K562 (cell line): Measurements from ENCODE around the gene LRIF1. TPM values are rescaled to one million over a fixed set of nuclear protein-coding genes. Genes with fewer than 3 reads are reported as not detected.
A peak's percentile ranks its signal among the peaks of the same experiment; 100 is the strongest.

Source experiments
- ATAC-seq: fragments of 200-7000 bp; cut with Tn5 transposase; 3 replicates; pipeline ENCODE4 v1.9.1; 2020; ENCODE audit warnings: moderate library complexity
- BruUV-seq: library from RNA; stranded (reverse); fragments of 400-500 nt; replicated peaks from 2 replicates; lab custom pipeline; 2021; lab: Mats Ljungman, UMichigan
- CTCF ChIA-PET: fragments of 300-600 bp; formaldehyde crosslinking; extraction: SDS; loops from one replicate; lab custom pipeline; 2021; ENCODE audit warnings: low intra/inter-chr PET ratio; lab: Yijun Ruan, JAX
- POLR2A ChIA-PET: fragments of 300-600, 350-650 bp; sonication (Branson Sonifier 250); formaldehyde crosslinking; extraction: SDS; loops from one replicate; lab custom pipeline; 2021; ENCODE audit warnings: antibody characterized with exemption, inconsistent platforms; lab: Yijun Ruan, JAX
- DNase-seq, 4 experiments: peaks; one replicate each; pipeline versions ENCODE4 v3.0.0 to v3.0.0-alpha.2; 2011 to 2018; ENCODE audit warnings: low spot score in 3 of 4, mixed read lengths in 3 of 4; ENCODE audit errors: extremely low read depth in 1 of 4
- FAIRE-seq: peaks from 2 replicates; lab custom pipeline; 2011; peaks lifted over from hg19 to GRCh38; lab: Jason Lieb, UNC
- H2AFZ ChIP-seq: 2 replicates; pipeline ENCODE4 v1.6.0; 2011; ENCODE audit warnings: low read depth, low read length, control low read depth, inconsistent platforms
- H3K27ac ChIP-seq: fragments of 200-600 bp; 3 replicates; pipeline ENCODE4 v1.8.0; 2011; ENCODE audit warnings: low read depth, mild to moderate bottlenecking, control low read depth, inconsistent platforms, low read length, moderate library complexity, mixed read lengths; ENCODE audit errors: extremely low read depth
- H3K27me3 ChIP-seq, 2 experiments: fragments of 300-600 bp in 1 of 2; 2 replicates in 1 of 2; 3 replicates in 1 of 2; pipeline versions ENCODE4 v1.6.0 to v1.8.0; 2011; ENCODE audit warnings: inconsistent platforms in 2 of 2, low read length in 2 of 2, mild to moderate bottlenecking in 1 of 2, mixed read lengths in 1 of 2, moderate library complexity in 1 of 2; ENCODE audit not compliant: control insufficient read depth in 2 of 2, insufficient read depth in 2 of 2
- H3K36me3 ChIP-seq: fragments of 300-600 bp; 3 replicates; pipeline ENCODE4 v1.8.0; 2011; ENCODE audit warnings: mild to moderate bottlenecking, low read length, inconsistent platforms; ENCODE audit not compliant: control insufficient read depth, insufficient read depth
- H3K4me1 ChIP-seq, 2 experiments: fragments of 200-600 bp in 1 of 2; replicated peaks in 1 of 2; 2 replicates in 1 of 2; 3 replicates in 1 of 2; pipeline versions ENCODE4 v1.5.1 to v1.8.0; 2011; ENCODE audit warnings: inconsistent platforms in 2 of 2, low read length in 2 of 2, mild to moderate bottlenecking in 1 of 2, mixed read lengths in 1 of 2, moderate library complexity in 1 of 2; ENCODE audit not compliant: control insufficient read depth in 2 of 2, insufficient read depth in 2 of 2
- H3K4me2 ChIP-seq: 2 replicates; pipeline ENCODE4 v1.6.1; 2011; ENCODE audit warnings: low read length, control low read depth, inconsistent platforms, mixed read lengths; ENCODE audit not compliant: insufficient read depth
- H3K4me3 ChIP-seq: fragments of 200-600 bp; sonication (generic), shearing (Covaris generic); 2 replicates; pipeline ENCODE4 v1.5.1; 2016; ENCODE audit warnings: control low read depth, inconsistent platforms
- H3K79me2 ChIP-seq: fragments of 200-600 bp; 3 replicates; pipeline ENCODE4 v1.8.0; 2011; ENCODE audit warnings: low read length, inconsistent platforms; ENCODE audit not compliant: control insufficient read depth, insufficient read depth
- H3K9ac ChIP-seq, 2 experiments: 2 replicates each; pipeline versions ENCODE4 v1.6.0 to v1.6.1; 2011; ENCODE audit warnings: low read depth in 2 of 2, low read length in 2 of 2, control low read depth in 1 of 2, inconsistent platforms in 1 of 2, mild to moderate bottlenecking in 1 of 2, mixed read lengths in 1 of 2; ENCODE audit not compliant: insufficient read depth in 1 of 2
- H3K9me1 ChIP-seq: one replicate; pipeline ENCODE4 v1.6.0; 2011; ENCODE audit warnings: inconsistent platforms, mild to moderate bottlenecking, low read length, moderate library complexity; ENCODE audit not compliant: control insufficient read depth, insufficient read depth
- H3K9me3 ChIP-seq: replicated peaks from 2 replicates; pipeline ENCODE4 v1.5.1; 2011; ENCODE audit warnings: low read depth, low read length, inconsistent platforms; ENCODE audit not compliant: control insufficient read depth, insufficient read depth
- H4K20me1 ChIP-seq: replicated peaks from 2 replicates; pipeline ENCODE4 v1.6.1; 2011; ENCODE audit warnings: low read length, inconsistent platforms, mixed read lengths; ENCODE audit not compliant: control insufficient read depth, insufficient read depth
- ETV6 ChIP-seq, 3 experiments: fragments of 150-350 bp in 1 of 3; sonication (generic) in 1 of 3; formaldehyde crosslinking in 1 of 3; IDR thresholded peaks; 2 replicates each; pipeline versions ENCODE4 v1.6.1 to v1.8.0; 2014 to 2022; ENCODE audit warnings: borderline replicate concordance in 2 of 3, low read depth in 2 of 3, antibody characterized with exemption in 1 of 3, low read length in 1 of 3, mild to moderate bottlenecking in 1 of 3, missing genetic modification reagents in 1 of 3
- HSF4 ChIP-seq: fragments of 250-450 bp; sonication (Bioruptor Pico); IDR thresholded peaks from 2 replicates; pipeline ENCODE4 v2.1.2; 2022; ENCODE audit warnings: mild to moderate bottlenecking, moderate library complexity, borderline replicate concordance
- MCM3 ChIP-seq: fragments of 450-650 bp; IDR thresholded peaks from 2 replicates; pipeline ENCODE4 v1.6.1; 2016
- MYNN ChIP-seq, 2 experiments: sonication (generic); formaldehyde crosslinking in 1 of 2; IDR thresholded peaks; 2 replicates each; pipeline versions ENCODE4 v1.5.0 to v1.6.1; 2016 to 2020; ENCODE audit warnings: antibody characterized with exemption in 1 of 2, missing genetic modification reagents in 1 of 2
- RFX1 ChIP-seq: fragments of 450-650 bp; IDR thresholded peaks from 2 replicates; pipeline ENCODE4 v1.6.1; 2016; ENCODE audit warnings: mild to moderate bottlenecking, moderate library complexity
- SRSF9 ChIP-seq: fragments of 200-400 bp; formaldehyde crosslinking; IDR thresholded peaks from 2 replicates; pipeline ENCODE4 v1.6.1; 2017; ENCODE audit warnings: low read depth, low read length, borderline replicate concordance
- ZSCAN29 ChIP-seq: fragments of 450-650 bp; IDR thresholded peaks from 2 replicates; pipeline ENCODE4 v1.6.1; 2017
- WGBS: fragments of 100-300 bp; shearing (Covaris generic); methylation state at CpG from one replicate; pipeline ENCODE4 v1.1.6; 2016; ENCODE audit warnings: low coverage, mixed read lengths; ENCODE audit not compliant: insufficient coverage; ENCODE audit errors: missing lambda C conversion rate; 5-methylcytosine and 5-hydroxymethylcytosine counted together
- in situ Hi-C: fragments of 300-500 bp; cut with MboI; formaldehyde crosslinking; loops from 4 replicates; pipeline ENCODE4 v1.15.0; 2018; ENCODE audit warnings: inconsistent platforms, mixed read lengths
- intact Hi-C: fragments of 100-400 bp; cut with micrococcal nuclease; formaldehyde crosslinking; loops from 2 replicates; pipeline ENCODE4 v1.14.2; 2022
- polyA plus RNA-seq, 8 experiments: library from polyadenylated mRNA; depleted of rRNA in 4 of 8; stranded (reverse) in 5 of 8; unstranded in 3 of 8; fragments of >200 nt; fragmentation: Nextera tagmentation in 2 of 8; fragmentation: Illumina TruSeq in 1 of 8; extraction: Ambion mirVana in 2 of 8; extraction: Trizol in 1 of 8; gene quantifications; 2 replicates each; pipeline versions ENCODE4 v1.2.1 to v1.2.3, GENCODE V29; 2011 to 2014; ENCODE audit warnings: inconsistent platforms in 1 of 8, missing spikeins in 1 of 8
- total RNA-seq, 7 experiments: library from RNA; depleted of rRNA in 6 of 7; stranded (reverse); fragments of >200 nt in 6 of 7; fragmentation: Illumina TruSeq in 2 of 7; extraction: Trizol in 2 of 7; gene quantifications; 2 replicates each; pipeline versions ENCODE4 v1.2.1 to v1.2.3, GENCODE V29; 2011 to 2021; ENCODE audit warnings: low replicate concordance in 1 of 7
- TF ChIP-seq, protein P1 (sequence below): fragments of 450-650 bp; IDR thresholded peaks from 2 replicates; pipeline ENCODE4 v1.7.1; 2018; ENCODE audit warnings: mild to moderate bottlenecking, low read depth; ENCODE audit not compliant: partially characterized antibody
- TF ChIP-seq, protein P2 (sequence below), 2 experiments: fragments of 450-650 bp in 1 of 2; sonication (generic) in 1 of 2; formaldehyde crosslinking; conservative IDR thresholded peaks; 2 replicates each; pipeline versions ENCODE4 v1.4.0 to v1.8.1; 2020 to 2022; ENCODE audit warnings: mild to moderate bottlenecking in 1 of 2, missing genetic modification reagents in 1 of 2

The LRIF1 gene
- total and polyA plus RNA-seq, 9 of the 15 experiments (the other 6 are each of a cell fraction or from before 2014, with no cell fraction given) = 35.6 to 88.8 (median 74.1) TPM

DNA sequence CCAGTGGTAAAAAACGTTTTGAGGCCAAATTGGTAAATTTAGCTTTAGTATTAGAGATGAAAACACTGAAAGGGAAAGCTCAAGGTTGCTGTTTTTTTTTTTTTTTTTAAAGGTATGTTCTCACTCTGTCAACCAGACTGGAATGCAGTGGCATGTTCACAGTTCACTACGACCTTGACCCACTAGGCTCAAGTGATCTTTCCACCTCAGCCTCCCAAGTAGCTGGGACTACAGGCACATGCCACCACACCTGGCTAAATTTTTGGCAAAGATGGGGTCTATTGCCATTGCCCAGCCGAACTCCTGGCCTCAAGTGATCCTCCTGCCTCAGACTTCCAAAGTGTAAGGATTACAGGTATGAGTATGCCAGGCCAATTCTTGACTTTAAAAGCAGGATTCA is 18.9 kb downstream of the LRIF1 start:
- peak; percentile 45; the same call in 2 of the 3 replicates for ATAC-seq
- H3K9ac ChIP-seq = no peak overlapping the region
- ChIA-PET POLR2A (interaction anchor here (0.8 to 1.4 kb wide), 5 partner anchors 8 to 54 kb away, joined by 3 to 8 read pairs (median 3); partner anchors contain the start of gene LRIF1), CTCF (no interaction called here)
- no peak for FAIRE-seq
- H3K79me2 ChIP-seq = peaks cover 7% of the 10 kb centered on the region; the same call in 2 of the 3 replicates
- no peaks in the 10 kb centered on the region for H3K27me3 ChIP-seq
- no peaks in the 10 kb centered on the region for H3K4me1 ChIP-seq
- TF ChIP-seq, protein P1, sequence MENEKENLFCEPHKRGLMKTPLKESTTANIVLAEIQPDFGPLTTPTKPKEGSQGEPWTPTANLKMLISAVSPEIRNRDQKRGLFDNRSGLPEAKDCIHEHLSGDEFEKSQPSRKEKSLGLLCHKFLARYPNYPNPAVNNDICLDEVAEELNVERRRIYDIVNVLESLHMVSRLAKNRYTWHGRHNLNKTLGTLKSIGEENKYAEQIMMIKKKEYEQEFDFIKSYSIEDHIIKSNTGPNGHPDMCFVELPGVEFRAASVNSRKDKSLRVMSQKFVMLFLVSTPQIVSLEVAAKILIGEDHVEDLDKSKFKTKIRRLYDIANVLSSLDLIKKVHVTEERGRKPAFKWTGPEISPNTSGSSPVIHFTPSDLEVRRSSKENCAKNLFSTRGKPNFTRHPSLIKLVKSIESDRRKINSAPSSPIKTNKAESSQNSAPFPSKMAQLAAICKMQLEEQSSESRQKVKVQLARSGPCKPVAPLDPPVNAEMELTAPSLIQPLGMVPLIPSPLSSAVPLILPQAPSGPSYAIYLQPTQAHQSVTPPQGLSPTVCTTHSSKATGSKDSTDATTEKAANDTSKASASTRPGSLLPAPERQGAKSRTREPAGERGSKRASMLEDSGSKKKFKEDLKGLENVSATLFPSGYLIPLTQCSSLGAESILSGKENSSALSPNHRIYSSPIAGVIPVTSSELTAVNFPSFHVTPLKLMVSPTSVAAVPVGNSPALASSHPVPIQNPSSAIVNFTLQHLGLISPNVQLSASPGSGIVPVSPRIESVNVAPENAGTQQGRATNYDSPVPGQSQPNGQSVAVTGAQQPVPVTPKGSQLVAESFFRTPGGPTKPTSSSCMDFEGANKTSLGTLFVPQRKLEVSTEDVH = peak; percentile 48
- TF ChIP-seq ETV6 (IDR thresholded peaks at IDR 0.05; ENCODE audit: borderline replicate concordance in 1 of 2, low read depth in 2 of 2, low read length in 1 of 2) (no peak), ETV6 (CRISPR knock-in tag; IDR thresholded peaks at IDR 0.05; ENCODE audit: borderline replicate concordance) (no peak), SRSF9 (no peak), RFX1 (no peak), ZSCAN29 (no peak), MCM3 (no peak), HSF4 (CRISPR knock-in tag) (no peak), MYNN (IDR thresholded peaks at IDR 0.05) (0 out of 2 replicates have a peak, but pooled peaks have one; percentile 22), MYNN (CRISPR knock-in tag; IDR thresholded peaks at IDR 0.05) (no peak)
- TF ChIP-seq, protein P2, sequence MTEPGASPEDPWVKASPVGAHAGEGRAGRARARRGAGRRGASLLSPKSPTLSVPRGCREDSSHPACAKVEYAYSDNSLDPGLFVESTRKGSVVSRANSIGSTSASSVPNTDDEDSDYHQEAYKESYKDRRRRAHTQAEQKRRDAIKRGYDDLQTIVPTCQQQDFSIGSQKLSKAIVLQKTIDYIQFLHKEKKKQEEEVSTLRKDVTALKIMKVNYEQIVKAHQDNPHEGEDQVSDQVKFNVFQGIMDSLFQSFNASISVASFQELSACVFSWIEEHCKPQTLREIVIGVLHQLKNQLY (CRISPR knock-in tag; conservative IDR thresholded peaks at IDR 0.05) = no peak
- DNase-seq = no peak
- no TSS peak for BruUV-seq
- no peak overlapping the region for H3K4me2 ChIP-seq
- no peak overlapping the region for H3K27ac ChIP-seq
- 47% methylated on average over 3 of the region's 3 CpGs for WGBS
- peaks cover 37% of the 10 kb centered on the region for H3K36me3 ChIP-seq
- in situ Hi-C loops = no loop called here
- intact Hi-C loops = no loop called here
- H3K9me3 ChIP-seq = no peaks in the 10 kb centered on the region
- no peak overlapping the region for H2AFZ ChIP-seq
- no peaks in the 10 kb centered on the region for H3K9me1 ChIP-seq
- no peaks in the 10 kb centered on the region for H4K20me1 ChIP-seq
- no peak overlapping the region for H3K4me3 ChIP-seq
